T-helper 1 cell (primary cell): ENCODE measurements around the gene CRLF3.
"Not testable (repeated sequence)": the region's sequence is repeated elsewhere in the genome, so short reads cannot be mapped to it uniquely, and the experiment has no call there.

Experiments
- DNase-seq, 5 donors: peaks; one replicate each; pipeline ENCODE4 v3.0.0-alpha.2; 2012 to 2020
- total RNA-seq, 4 donors: gene quantifications; one replicate each; lab custom pipeline; 2026; lab: John Stamatoyannopoulos, UW

The CRLF3 gene
- 91.6 to 132 (median 104) reads per million in 4 donors for total RNA-seq

GRCh38 chr17:30824356-30825145 lies at the start of gene CRLF3:
CRLF3 (minus strand) TSS chr17:30824692; CDS start chr17:30824651, 41 bp downstream.
- peak; percentile 78 to 92 (median 84) for DNase-seq

- DNase-seq = no peak
These were observed 44.5 kb upstream of the CRLF3 start for GRCh38 chr17:30869005-30869404.

GRCh38 chr17:30864636-30865035 lies 40.1 kb upstream of the CRLF3 start:
- no peak for DNase-seq

GRCh38 chr17:30858556-30859250 lies 34.2 kb upstream of the CRLF3 start:
- no peak for DNase-seq

GRCh38 chr17:30854146-30854545 lies 29.7 kb upstream of the CRLF3 start:
- DNase-seq = no peak

- no peak for DNase-seq
These were observed 23.5 kb upstream of the CRLF3 start for GRCh38 chr17:30848021-30848420.

GRCh38 chr17:30840771-30841170 lies 16.3 kb upstream of the CRLF3 start:
- no peak for DNase-seq

GRCh38 chr17:30838202-30838807 lies 13.8 kb upstream of the CRLF3 start:
- no peak for DNase-seq

GRCh38 chr17:30832438-30833124 lies 8.1 kb upstream of the CRLF3 start:
- no peak for DNase-seq

GRCh38 chr17:30831663-30832437 lies 7.4 kb upstream of the CRLF3 start, which contains the start of gene ATAD5:
ATAD5 (plus strand) TSS chr17:30831966; CDS start chr17:30832348, 382 bp downstream.
- peak; percentile 80 to 90 (median 85) for DNase-seq

GRCh38 chr17:30831257-30831656 lies 6.8 kb upstream of the CRLF3 start:
- DNase-seq = peak in 1 of 5 donors; percentile 41

GRCh38 chr17:30829022-30829421 lies 4.5 kb upstream of the CRLF3 start:
- DNase-seq = no peak

GRCh38 chr17:30827082-30827481 lies 2.6 kb upstream of the CRLF3 start:
- no peak for DNase-seq

- peak in 3 of 5 donors; percentile 17 to 34 (median 20) for DNase-seq
These were observed 513 bp downstream of the CRLF3 start for GRCh38 chr17:30824002-30824355.

GRCh38 chr17:30823421-30823820 lies 1.1 kb downstream of the CRLF3 start:
- no peak for DNase-seq

- peak in 1 of 5 donors; percentile 36 for DNase-seq
These were observed 1.6 kb downstream of the CRLF3 start for GRCh38 chr17:30822919-30823318.

GRCh38 chr17:30821871-30822723 lies 2.4 kb downstream of the CRLF3 start:
- DNase-seq = no peak

GRCh38 chr17:30819971-30820705 lies 4.4 kb downstream of the CRLF3 start:
- DNase-seq = no peak

GRCh38 chr17:30816165-30816564 lies 8.3 kb downstream of the CRLF3 start:
- no peak for DNase-seq

- not testable (repeated sequence) for DNase-seq
These were observed 9.6 kb downstream of the CRLF3 start for GRCh38 chr17:30814860-30815259.
